GM12865 (cell line): ENCODE results near the gene RCAN1.
"Not testable (repeated sequence)": the region's sequence is repeated elsewhere in the genome, so short reads cannot be mapped to it uniquely, and the experiment has no call there.

Experiments used
- DNase-seq: peaks from one replicate; pipeline ENCODE4 v3.0.0; 2010; ENCODE audit warnings: low read depth
- H3K4me3 ChIP-seq: 2 replicates; pipeline ENCODE4 v1.5.1; 2011; ENCODE audit warnings: mild to moderate bottlenecking, low read depth, low read length, control low read depth
- TF ChIP-seq, protein P1 (sequence below): IDR thresholded peaks from 2 replicates; pipeline ENCODE4 v1.5.1; 2011; ENCODE audit warnings: low read length, control low read depth, low read depth, inconsistent platforms; ENCODE audit not compliant: insufficient read depth; ENCODE audit errors: missing control alignments

The RCAN1 gene

DNA sequence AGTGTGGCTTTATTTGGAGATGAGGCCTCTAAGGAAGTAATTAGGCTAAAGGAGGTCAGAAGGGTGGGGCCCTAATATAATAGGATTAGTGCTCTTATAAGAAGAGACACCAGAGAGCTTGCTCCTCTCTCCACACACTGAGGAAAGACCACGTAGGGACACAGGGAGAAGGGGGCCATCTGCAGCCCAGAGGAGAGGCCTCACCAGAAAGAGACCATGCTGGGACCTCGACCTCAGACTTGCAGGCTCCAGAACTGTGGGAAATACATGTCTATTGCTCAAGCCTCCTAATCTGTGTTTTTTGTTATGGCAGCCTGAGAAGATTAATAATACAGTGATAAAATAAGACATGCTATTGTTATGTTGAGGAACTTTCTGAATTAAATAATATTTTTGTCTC is 8.3 kb downstream of the RCAN1 start:
- no peak overlapping the region for H3K4me3 ChIP-seq
- TF ChIP-seq, protein P1, sequence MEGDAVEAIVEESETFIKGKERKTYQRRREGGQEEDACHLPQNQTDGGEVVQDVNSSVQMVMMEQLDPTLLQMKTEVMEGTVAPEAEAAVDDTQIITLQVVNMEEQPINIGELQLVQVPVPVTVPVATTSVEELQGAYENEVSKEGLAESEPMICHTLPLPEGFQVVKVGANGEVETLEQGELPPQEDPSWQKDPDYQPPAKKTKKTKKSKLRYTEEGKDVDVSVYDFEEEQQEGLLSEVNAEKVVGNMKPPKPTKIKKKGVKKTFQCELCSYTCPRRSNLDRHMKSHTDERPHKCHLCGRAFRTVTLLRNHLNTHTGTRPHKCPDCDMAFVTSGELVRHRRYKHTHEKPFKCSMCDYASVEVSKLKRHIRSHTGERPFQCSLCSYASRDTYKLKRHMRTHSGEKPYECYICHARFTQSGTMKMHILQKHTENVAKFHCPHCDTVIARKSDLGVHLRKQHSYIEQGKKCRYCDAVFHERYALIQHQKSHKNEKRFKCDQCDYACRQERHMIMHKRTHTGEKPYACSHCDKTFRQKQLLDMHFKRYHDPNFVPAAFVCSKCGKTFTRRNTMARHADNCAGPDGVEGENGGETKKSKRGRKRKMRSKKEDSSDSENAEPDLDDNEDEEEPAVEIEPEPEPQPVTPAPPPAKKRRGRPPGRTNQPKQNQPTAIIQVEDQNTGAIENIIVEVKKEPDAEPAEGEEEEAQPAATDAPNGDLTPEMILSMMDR, result no peak
- no peak for DNase-seq

GRCh38 chr21:34606051-34606450 is 8.9 kb downstream of the RCAN1 start:
- no peak for DNase-seq
- TF ChIP-seq, protein P1, result no peak
- H3K4me3 ChIP-seq, result no peak overlapping the region

DNA sequence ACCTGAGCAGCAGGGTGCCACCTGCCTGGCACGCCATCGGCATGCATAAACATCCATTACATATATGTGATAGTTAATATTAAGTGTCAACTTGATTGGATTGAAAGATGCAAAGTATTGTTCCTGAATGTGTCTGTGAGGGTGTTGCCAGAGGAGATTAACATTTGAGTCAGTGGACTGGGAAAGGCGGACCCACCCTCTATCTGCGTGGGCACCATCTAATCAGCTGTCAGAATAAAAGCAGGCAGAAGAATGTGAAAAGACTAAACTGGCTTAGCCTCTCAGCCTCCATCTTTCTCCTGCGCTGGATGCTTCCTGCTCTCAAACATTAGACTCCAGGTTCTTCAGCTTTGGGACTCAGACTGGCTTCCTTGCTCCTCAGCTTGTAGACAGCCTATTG is 10.0 kb downstream of the RCAN1 start:
- not testable (repeated sequence) for DNase-seq, H3K4me3 ChIP-seq

GRCh38 chr21:34604556-34604955 is 10.4 kb downstream of the RCAN1 start:
- no peak overlapping the region for H3K4me3 ChIP-seq
- DNase-seq, result no peak
- TF ChIP-seq, protein P1, result no peak

DNA sequence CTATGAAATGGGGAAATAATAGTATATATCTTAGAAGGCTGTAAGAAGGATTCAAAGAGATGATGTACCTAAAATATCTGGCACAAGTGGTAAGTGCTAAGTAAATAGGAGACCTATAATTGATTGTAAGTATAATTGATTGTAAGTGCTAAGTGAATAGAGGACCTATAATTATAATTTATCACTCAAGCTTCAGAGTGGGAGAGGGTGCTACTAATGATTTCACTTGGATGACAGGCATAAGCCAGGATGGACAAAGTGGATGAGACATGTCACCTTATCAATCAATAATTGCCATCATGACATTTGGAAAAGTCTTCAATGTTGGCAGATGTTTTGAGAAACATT is 11.2 kb downstream of the RCAN1 start:
- H3K4me3 ChIP-seq, result no peak overlapping the region
- DNase-seq, result no peak
- TF ChIP-seq, protein P1, result no peak

GRCh38 chr21:34603002-34603709 is 11.8 kb downstream of the RCAN1 start:
- H3K4me3 ChIP-seq, result no peak overlapping the region
- peak; percentile 84 for DNase-seq
- TF ChIP-seq, protein P1, result peak; percentile 82

- TF ChIP-seq, protein P1, result no peak
- DNase-seq, result no peak
- no peak overlapping the region for H3K4me3 ChIP-seq
Measured at GRCh38 chr21:34602061-34602460, 12.9 kb downstream of the RCAN1 start.
